ENCODE results near the gene APOA4. TPM values are rescaled to one million over a fixed set of nuclear protein-coding genes. Genes with fewer than 3 reads are reported as not detected.
A peak's percentile ranks its signal among the peaks of the same experiment; 100 is the strongest.

The APOA4 gene
- total and polyA plus RNA-seq, 2 of the 13 experiments (the other 11 are each of a cell fraction or from before 2014, with no cell fraction given) = 3.8 to 7.2 TPM

- peak; percentile 81 for TF ChIP-seq NR2C2 (CRISPR knock-in tag; IDR thresholded peaks at IDR 0.05; ENCODE audit: borderline replicate concordance)
- TF ChIP-seq PHB2 (IDR thresholded peaks at IDR 0.05; ENCODE audit: partially characterized antibody) = no peak
- no peak; the same call in none of the 2 replicates for TF ChIP-seq ZNF235 (CRISPR knock-in tag; IDR thresholded peaks at IDR 0.05; ENCODE audit: borderline replicate concordance)
- TF ChIP-seq RFX1 (IDR thresholded peaks at IDR 0.05) = no peak
- no peak for TF ChIP-seq JUNB (CRISPR knock-in tag; IDR thresholded peaks at IDR 0.05; ENCODE audit: borderline replicate concordance)
- TF ChIP-seq ZNF292 (CRISPR knock-in tag; IDR thresholded peaks at IDR 0.05; ENCODE audit: borderline replicate concordance, low read depth) = peak; percentile 73; the same call in 1 of the 2 replicates
- TF ChIP-seq FOXA1 (IDR thresholded peaks at IDR 0.05) = no peak
- no peak for TF ChIP-seq FOXA1 (CRISPR knock-in tag; IDR thresholded peaks at IDR 0.05)
- 0 out of 2 replicates have a peak, but pooled peaks have one; percentile 72 for TF ChIP-seq ZNF749 (CRISPR knock-in tag; IDR thresholded peaks at IDR 0.05; ENCODE audit: borderline replicate concordance)
- TF ChIP-seq ZMYM4 (CRISPR knock-in tag; IDR thresholded peaks at IDR 0.05) = peak; percentile 80
- TF ChIP-seq HIVEP1 (CRISPR knock-in tag; IDR thresholded peaks at IDR 0.05) = peak; percentile 85; the same call in 1 of the 2 replicates
- TF ChIP-seq ZNF20 (CRISPR knock-in tag; IDR thresholded peaks at IDR 0.05) = no peak
- TF ChIP-seq SOX6 (IDR thresholded peaks at IDR 0.05) = no peak
- peak; percentile 77 for TF ChIP-seq SOX6 (CRISPR knock-in tag; IDR thresholded peaks at IDR 0.05)
- TF ChIP-seq ZKSCAN1 (IDR thresholded peaks at IDR 0.05; ENCODE audit: low read length) = no peak
- TF ChIP-seq NONO (IDR thresholded peaks at IDR 0.05) = no peak
- peak; percentile 54; the same call in 1 of the 2 replicates for TF ChIP-seq NONO (CRISPR knock-in tag; conservative IDR thresholded peaks at IDR 0.05)
- no peak for TF ChIP-seq ZNF564 (CRISPR knock-in tag; IDR thresholded peaks at IDR 0.05)
- peak; percentile 77; the same call in 1 of the 2 replicates for TF ChIP-seq ZBED4 (CRISPR knock-in tag; IDR thresholded peaks at IDR 0.05; ENCODE audit: borderline replicate concordance)
- no peak for TF ChIP-seq MBNL3 (CRISPR knock-in tag; conservative IDR thresholded peaks at IDR 0.05)
- peak; percentile 70; the same call in 1 of the 2 replicates for TF ChIP-seq NCOA1 (CRISPR knock-in tag; IDR thresholded peaks at IDR 0.05)
- 0 out of 2 replicates have a peak, but pooled peaks have one; percentile 14 for TF ChIP-seq PRDM15 (CRISPR knock-in tag; IDR thresholded peaks at IDR 0.05)
- TF ChIP-seq DR1 (CRISPR knock-in tag; IDR thresholded peaks at IDR 0.05) = peak; percentile 83; the same call in 1 of the 2 replicates
- TF ChIP-seq ZMYM3 (CRISPR knock-in tag; IDR thresholded peaks at IDR 0.05) = peak; percentile 85
- TF ChIP-seq KLF6 (CRISPR knock-in tag; IDR thresholded peaks at IDR 0.05) = 0 out of 2 replicates have a peak, but pooled peaks have one; percentile 28
- no peak for TF ChIP-seq ATAD3A (CRISPR knock-in tag; IDR thresholded peaks at IDR 0.05)
Measured at GRCh38 chr11:116829525-116830183, 6.5 kb upstream of the APOA4 start, which contains the start of gene APOC3 (continued).

Data from HepG2 (cell line).